Loucy (cell line): ENCODE measurements around the gene OOSP4A.

ENCODE experiments used
- H2AFZ ChIP-seq: fragments of 200-600 bp; sonication (generic); 2 replicates; pipeline ENCODE4 v1.6.0; 2016; ENCODE audit warnings: antibody characterized with exemption, mild to moderate bottlenecking, low read length, moderate library complexity
- H3F3A ChIP-seq: fragments of 200-600 bp; 2 replicates; pipeline ENCODE4 v1.6.0; 2016; ENCODE audit warnings: antibody characterized with exemption, low read depth, mild to moderate bottlenecking
- H3K27me3 ChIP-seq: fragments of 200-600 bp; sonication (generic); 2 replicates; pipeline ENCODE4 v1.6.1; 2014; ENCODE audit warnings: low read length, mild to moderate bottlenecking; ENCODE audit not compliant: insufficient read depth, poor library complexity, severe bottlenecking
- H3K36me3 ChIP-seq: fragments of 200-600 bp; sonication (generic); 2 replicates; pipeline ENCODE4 v1.6.1; 2016; ENCODE audit warnings: low read length; ENCODE audit not compliant: insufficient read depth
- H3K4me1 ChIP-seq: fragments of 200-600 bp; sonication (generic); 2 replicates; pipeline ENCODE4 v1.5.1; 2014; ENCODE audit warnings: low read length, mild to moderate bottlenecking; ENCODE audit not compliant: insufficient read depth, poor library complexity, severe bottlenecking
- H3K4me2 ChIP-seq: fragments of 200-600 bp; sonication (generic); 2 replicates; pipeline ENCODE4 v1.6.0; 2014; ENCODE audit warnings: antibody characterized with exemption, low read length, low read depth, mild to moderate bottlenecking; ENCODE audit not compliant: poor library complexity, severe bottlenecking
- H3K4me3 ChIP-seq: fragments of 200-600 bp; sonication (generic); 2 replicates; pipeline ENCODE4 v1.5.1; 2014; ENCODE audit warnings: low read length, mild to moderate bottlenecking, mixed read lengths; ENCODE audit not compliant: poor library complexity, severe bottlenecking
- H3K79me2 ChIP-seq: fragments of 200-600 bp; sonication (generic); 2 replicates; pipeline ENCODE4 v1.6.1; 2014; ENCODE audit warnings: low read length; ENCODE audit not compliant: insufficient read depth
- H3K9ac ChIP-seq: fragments of 200-600 bp; sonication (generic); 2 replicates; pipeline ENCODE4 v1.6.0; 2014; ENCODE audit warnings: mild to moderate bottlenecking, low read depth, low read length, moderate library complexity; ENCODE audit not compliant: poor library complexity, severe bottlenecking
- H3K9me2 ChIP-seq: fragments of 200-600 bp; sonication (generic); replicated peaks from 2 replicates; pipeline ENCODE4 v1.6.1; 2016; ENCODE audit warnings: low read depth, low read length, mixed read lengths
- H3K9me3 ChIP-seq: fragments of 200-600 bp; sonication (generic); 2 replicates; pipeline ENCODE4 v1.6.1; 2014; ENCODE audit warnings: mild to moderate bottlenecking, antibody characterized with exemption, low read length, low read depth; ENCODE audit not compliant: insufficient read depth
- H4K20me1 ChIP-seq: fragments of 200-600 bp; sonication (generic); 2 replicates; pipeline ENCODE4 v1.6.0; 2014; ENCODE audit warnings: antibody characterized with exemption, low read length, mild to moderate bottlenecking; ENCODE audit not compliant: insufficient read depth, poor library complexity, severe bottlenecking
- EZH2phosphoT487 ChIP-seq: fragments of 200-600 bp; IDR thresholded peaks from 2 replicates; pipeline ENCODE4 v1.6.1; 2018; ENCODE audit warnings: antibody characterized with exemption, mild to moderate bottlenecking, moderate library complexity, borderline replicate concordance
- TF ChIP-seq, protein P1 (sequence below): fragments of 200-600 bp; sonication (generic); conservative IDR thresholded peaks from 2 replicates; pipeline ENCODE4 v1.5.1; 2014; ENCODE audit warnings: mild to moderate bottlenecking, antibody characterized with exemption, low read length

The OOSP4A gene

GRCh38 chr11:59963733-59964132 is at the start of gene OOSP4A:
Gene OOSP4A (plus strand): TSS chr11:59964033. CDS start chr11:59964033, 0 bp downstream.
- peaks cover 12% of the 10 kb centered on the region for H3K4me1 ChIP-seq
- no peaks in the 10 kb centered on the region for H3F3A ChIP-seq
- no peaks in the 10 kb centered on the region for H3K9me2 ChIP-seq
- H3K4me3 ChIP-seq = no peak within 1 kb of the TSS
- no peak within 1 kb of the TSS for H2AFZ ChIP-seq
- no peaks in the 10 kb centered on the region for H3K36me3 ChIP-seq
- H3K9me3 ChIP-seq = no peaks in the 10 kb centered on the region
- no peaks in the 10 kb centered on the region for H4K20me1 ChIP-seq
- H3K9ac ChIP-seq = no peak within 1 kb of the TSS
- H3K27me3 ChIP-seq = no peaks in the 10 kb centered on the region
- H3K79me2 ChIP-seq = no peaks in the 10 kb centered on the region
- TF ChIP-seq EZH2phosphoT487 = no peak
- TF ChIP-seq, protein P1, sequence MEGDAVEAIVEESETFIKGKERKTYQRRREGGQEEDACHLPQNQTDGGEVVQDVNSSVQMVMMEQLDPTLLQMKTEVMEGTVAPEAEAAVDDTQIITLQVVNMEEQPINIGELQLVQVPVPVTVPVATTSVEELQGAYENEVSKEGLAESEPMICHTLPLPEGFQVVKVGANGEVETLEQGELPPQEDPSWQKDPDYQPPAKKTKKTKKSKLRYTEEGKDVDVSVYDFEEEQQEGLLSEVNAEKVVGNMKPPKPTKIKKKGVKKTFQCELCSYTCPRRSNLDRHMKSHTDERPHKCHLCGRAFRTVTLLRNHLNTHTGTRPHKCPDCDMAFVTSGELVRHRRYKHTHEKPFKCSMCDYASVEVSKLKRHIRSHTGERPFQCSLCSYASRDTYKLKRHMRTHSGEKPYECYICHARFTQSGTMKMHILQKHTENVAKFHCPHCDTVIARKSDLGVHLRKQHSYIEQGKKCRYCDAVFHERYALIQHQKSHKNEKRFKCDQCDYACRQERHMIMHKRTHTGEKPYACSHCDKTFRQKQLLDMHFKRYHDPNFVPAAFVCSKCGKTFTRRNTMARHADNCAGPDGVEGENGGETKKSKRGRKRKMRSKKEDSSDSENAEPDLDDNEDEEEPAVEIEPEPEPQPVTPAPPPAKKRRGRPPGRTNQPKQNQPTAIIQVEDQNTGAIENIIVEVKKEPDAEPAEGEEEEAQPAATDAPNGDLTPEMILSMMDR = no peak
- H3K4me2 ChIP-seq = no peak within 1 kb of the TSS

GRCh38 chr11:59918480-59918879 is 45.4 kb upstream of the OOSP4A start:
- Histone ChIP-seq H2AFZ (no peak overlapping the region), H4K20me1 (no peaks in the 10 kb centered on the region), H3K9ac (no peak overlapping the region), H3K79me2 (no peaks in the 10 kb centered on the region), H3F3A (no peaks in the 10 kb centered on the region), H3K36me3 (no peaks in the 10 kb centered on the region), H3K9me2 (no peaks in the 10 kb centered on the region), H3K27me3 (no peaks in the 10 kb centered on the region), H3K4me3 (no peak overlapping the region), H3K4me2 (no peak overlapping the region), H3K9me3 (peaks cover 16% of the 10 kb centered on the region; the same call in 1 of the 2 replicates), H3K4me1 (no peaks in the 10 kb centered on the region)
- no peak for TF ChIP-seq EZH2phosphoT487
- TF ChIP-seq, protein P1 = no peak

DNA sequence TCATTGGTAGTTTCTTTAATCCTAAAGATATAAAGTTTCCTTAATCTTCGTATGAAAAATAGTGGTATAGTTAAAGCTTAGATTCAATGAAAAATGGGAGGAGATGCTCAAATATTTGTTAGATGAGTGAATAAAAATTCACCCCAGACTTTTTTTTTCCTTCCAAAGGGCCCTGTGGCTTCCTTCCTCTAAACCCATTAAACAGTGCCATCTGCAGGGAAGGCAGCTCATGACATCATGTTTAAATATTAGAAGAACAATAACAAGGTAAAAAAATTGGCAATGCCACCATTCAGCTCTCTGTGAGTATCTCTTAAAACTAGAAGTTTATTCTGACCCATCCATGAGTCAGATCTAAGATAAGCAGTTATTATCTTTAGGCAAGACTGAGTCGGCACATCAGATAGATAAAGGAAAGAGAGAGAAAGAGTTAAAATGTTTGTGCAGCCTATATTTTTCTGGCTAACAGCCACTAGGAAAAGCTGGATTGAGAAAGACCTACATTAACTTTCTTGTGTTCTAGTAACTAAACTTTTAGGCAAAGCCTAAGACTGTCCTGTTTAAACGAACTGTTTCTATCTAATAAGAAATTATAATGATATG is 44.7 kb upstream of the OOSP4A start:
- Histone ChIP-seq H3K36me3 (no peaks in the 10 kb centered on the region), H3K79me2 (no peaks in the 10 kb centered on the region), H4K20me1 (no peaks in the 10 kb centered on the region), H3K9me2 (no peaks in the 10 kb centered on the region), H2AFZ (no peak overlapping the region), H3K9ac (no peak overlapping the region), H3K27me3 (no peaks in the 10 kb centered on the region), H3F3A (no peaks in the 10 kb centered on the region), H3K4me3 (no peak overlapping the region), H3K4me2 (no peak overlapping the region), H3K9me3 (peaks cover 19% of the 10 kb centered on the region; the same call in 1 of the 2 replicates), H3K4me1 (no peaks in the 10 kb centered on the region)
- TF ChIP-seq, protein P1 = peak; percentile 79
- TF ChIP-seq EZH2phosphoT487 = no peak
